T-cell (primary cell): Measurements from ENCODE around the gene PDHA1. TPM values are rescaled to one million over a fixed set of nuclear protein-coding genes. Genes with fewer than 3 reads are reported as not detected.
A peak's percentile ranks its signal among the peaks of the same experiment; 100 is the strongest.

Source experiments
- ATAC-seq, 4 experiments: fragments of 200-7000 bp in 3 of 4; fragments of 150-1000 bp in 1 of 4; cut with Tn5 transposase; replicated peaks in 1 of 4; 1 replicate in 3 of 4; 2 replicates in 1 of 4; pipeline ENCODE4 v1.10.0; 2021; ENCODE audit warnings: moderate library complexity in 3 of 4, mild to moderate bottlenecking in 2 of 4, moderate number of reproducible peaks in 1 of 4
- CTCF ChIA-PET, 2 donors: fragments of 300-600 bp; sonication (Branson Sonifier 250); formaldehyde crosslinking; loops; one replicate each; lab custom pipeline; 2022; ENCODE audit warnings: antibody characterized with exemption in 2 of 2; lab: Charles Lee
- POLR2A ChIA-PET, 2 donors: fragments of 300-600 bp; sonication (Branson Sonifier 250); formaldehyde crosslinking; loops; one replicate each; lab custom pipeline; 2022; ENCODE audit warnings: antibody characterized with exemption in 2 of 2; lab: Charles Lee
- DNase-seq, 35 experiments: peaks; one replicate each; pipeline versions ENCODE4 v3.0.0 to v3.0.0-alpha.2; 2013 to 2023
- H3K27ac ChIP-seq: one replicate; pipeline ENCODE4 v1.5.1; 2013; ENCODE audit warnings: low read length
- H3K27me3 ChIP-seq, 2 experiments: replicated peaks in 1 of 2; 1 replicate in 1 of 2; 2 replicates in 1 of 2; pipeline versions ENCODE4 v1.6.1 to v1.7.0; 2013; ENCODE audit warnings: low read length in 1 of 2, mixed read lengths in 1 of 2; ENCODE audit not compliant: control insufficient read depth in 2 of 2, insufficient read depth in 2 of 2; ENCODE audit errors: extremely low read depth in 1 of 2
- H3K36me3 ChIP-seq, 2 donors: 1 replicate in 1 of 2; 2 replicates in 1 of 2; pipeline versions ENCODE4 v1.6.1 to v1.7.0; 2013; ENCODE audit warnings: low read length in 1 of 2; ENCODE audit not compliant: control insufficient read depth in 2 of 2, insufficient read depth in 1 of 2; ENCODE audit errors: extremely low read depth in 1 of 2
- H3K4me1 ChIP-seq, 2 experiments: 1 replicate in 1 of 2; 2 replicates in 1 of 2; pipeline versions ENCODE4 v1.6.1 to v1.7.0; 2013; ENCODE audit warnings: low read length in 2 of 2, mixed read lengths in 1 of 2; ENCODE audit not compliant: insufficient read depth in 2 of 2, control insufficient read depth in 1 of 2; ENCODE audit errors: extremely low read depth in 1 of 2
- H3K4me3 ChIP-seq, 2 donors: 1 replicate in 1 of 2; 2 replicates in 1 of 2; pipeline versions ENCODE4 v1.5.1 to v1.7.0; 2013; ENCODE audit warnings: mild to moderate bottlenecking in 2 of 2, low read length in 1 of 2, moderate library complexity in 1 of 2; ENCODE audit not compliant: control insufficient read depth in 1 of 2; ENCODE audit errors: extremely low read depth in 1 of 2
- H3K9me3 ChIP-seq: 2 replicates; pipeline ENCODE4 v1.7.0; 2013
- H3K27ac Mint-ChIP-seq, 2 donors: one replicate each; pipeline ENCODE4 v1.8.0; 2020 to 2021; ENCODE audit warnings: mild to moderate bottlenecking in 2 of 2, mixed read lengths in 2 of 2
- H3K27me3 Mint-ChIP-seq, 2 donors: one replicate each; pipeline ENCODE4 v1.8.0; 2021 to 2022; ENCODE audit warnings: mixed read lengths in 2 of 2
- H3K36me3 Mint-ChIP-seq: one replicate; pipeline ENCODE4 v1.8.0; 2021; ENCODE audit warnings: mixed read lengths
- H3K4me1 Mint-ChIP-seq, 3 donors: one replicate each; pipeline ENCODE4 v1.8.0; 2020 to 2022; ENCODE audit warnings: mixed read lengths in 3 of 3, mild to moderate bottlenecking in 1 of 3
- H3K4me3 Mint-ChIP-seq, 3 donors: one replicate each; pipeline ENCODE4 v1.8.0; 2020 to 2022; ENCODE audit warnings: mild to moderate bottlenecking in 3 of 3, mixed read lengths in 3 of 3, moderate library complexity in 3 of 3
- H3K9me3 Mint-ChIP-seq, 3 donors: one replicate each; pipeline ENCODE4 v1.8.0; 2020 to 2022; ENCODE audit warnings: mixed read lengths in 3 of 3
- WGBS: methylation state at CpG from one replicate; pipeline ENCODE4 v1.1.5; 2013; ENCODE audit warnings: missing lambda C conversion rate; ENCODE audit not compliant: insufficient coverage; 5-methylcytosine and 5-hydroxymethylcytosine counted together
- total RNA-seq, 35 experiments: library from RNA in 6 of 35; stranded (reverse) in 6 of 35; fragments of 120-200 nt in 1 of 35; gene quantifications; one replicate each; pipeline versions ENCODE4 v1.2.1 to v1.2.4 and lab custom pipeline; 2013 to 2026

PDHA1 gene
- total RNA-seq, 5 donors from 2014 or later (not counting 1 experiment from before 2014, with no cell fraction given) = 84.0 to 120 (median 114) TPM

GRCh38 chrX:19381326-19381725 lies 37.6 kb downstream of the PDHA1 start:
- ChIA-PET CTCF (interaction anchor here in 1 of 2 donors (0.6 kb wide), 1 partner anchor 306 kb away, joined by 6 read pairs; no protein-coding TSS in a partner anchor), POLR2A (no interaction called here)
- H3K27me3 Mint-ChIP-seq = peaks cover 6 to 15% of the 10 kb centered on the region in 2 donors
- DNase-seq = no peak
- no peak overlapping the region for H3K4me3 ChIP-seq
- H3K27me3 ChIP-seq = peaks cover 0 to 4% of the 10 kb centered on the region in 2 experiments
- no peaks in the 10 kb centered on the region for H3K36me3 Mint-ChIP-seq
- no peak overlapping the region for H3K4me3 Mint-ChIP-seq
- H3K27ac Mint-ChIP-seq = no peak overlapping the region
- no peaks in the 10 kb centered on the region for H3K9me3 ChIP-seq
- H3K4me1 Mint-ChIP-seq = no peaks in the 10 kb centered on the region
- 94% methylated on average over 8 of the region's 9 CpGs for WGBS
- ATAC-seq = no peak
- H3K36me3 ChIP-seq = no peaks in the 10 kb centered on the region
- no peaks in the 10 kb centered on the region for H3K4me1 ChIP-seq
- no peak overlapping the region for H3K27ac ChIP-seq
- H3K9me3 Mint-ChIP-seq = no peaks in the 10 kb centered on the region

DNA sequence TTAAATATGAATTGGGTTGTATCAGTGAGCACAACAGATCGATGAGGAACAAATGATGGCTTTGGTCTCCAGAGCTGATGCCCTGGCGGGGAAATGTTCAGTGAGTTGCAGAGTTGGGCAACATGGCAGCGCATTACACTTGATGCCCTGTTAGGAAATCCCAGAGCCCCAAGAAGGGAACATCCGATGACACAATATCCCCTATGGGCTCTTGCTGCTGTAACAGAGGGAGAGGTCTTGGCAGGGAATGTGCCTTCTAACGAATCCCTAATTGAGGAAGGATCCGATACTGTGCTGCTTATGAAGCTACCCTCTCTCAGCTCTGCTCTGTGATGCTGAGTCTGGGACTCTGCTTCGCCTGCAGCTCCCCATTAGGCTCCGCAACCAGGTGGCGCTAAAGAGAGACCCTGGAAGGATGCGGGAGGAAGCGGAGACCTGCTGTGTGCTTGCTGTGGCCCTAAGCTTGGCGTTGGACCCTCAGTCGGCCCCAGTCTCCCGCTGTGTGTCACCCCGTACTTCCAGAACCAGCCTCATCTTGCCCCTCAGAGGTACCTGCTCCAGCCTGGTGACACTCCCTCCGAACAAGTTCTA lies 38.9 kb downstream of the PDHA1 start:
- H3K27me3 Mint-ChIP-seq = peaks cover 6 to 15% of the 10 kb centered on the region in 2 donors
- Histone ChIP-seq H3K27ac (no peak overlapping the region), H3K4me1 (no peaks in the 10 kb centered on the region), H3K9me3 (no peaks in the 10 kb centered on the region), H3K36me3 (no peaks in the 10 kb centered on the region), H3K4me3 (no peak overlapping the region), H3K27me3 (peaks cover 0 to 4% of the 10 kb centered on the region in 2 experiments)
- H3K27ac Mint-ChIP-seq = no peak overlapping the region
- CTCF ChIA-PET = interaction anchor here (0.6 to 1.0 kb wide), 2 partner anchors 165 to 506 kb away, joined by 3 read pairs; no protein-coding TSS in a partner anchor
- DNase-seq (peak in 32 of 35 experiments; percentile 8 to 61 (median 43)), ATAC-seq (peak; percentile 54 to 82 (median 77))
- POLR2A ChIA-PET = no interaction called here
- H3K36me3 Mint-ChIP-seq = no peaks in the 10 kb centered on the region
- 0% methylated on average over 1 of the region's 16 CpGs for WGBS
- no peaks in the 10 kb centered on the region for H3K4me1 Mint-ChIP-seq
- H3K4me3 Mint-ChIP-seq = no peak overlapping the region
- H3K9me3 Mint-ChIP-seq = no peaks in the 10 kb centered on the region

DNA sequence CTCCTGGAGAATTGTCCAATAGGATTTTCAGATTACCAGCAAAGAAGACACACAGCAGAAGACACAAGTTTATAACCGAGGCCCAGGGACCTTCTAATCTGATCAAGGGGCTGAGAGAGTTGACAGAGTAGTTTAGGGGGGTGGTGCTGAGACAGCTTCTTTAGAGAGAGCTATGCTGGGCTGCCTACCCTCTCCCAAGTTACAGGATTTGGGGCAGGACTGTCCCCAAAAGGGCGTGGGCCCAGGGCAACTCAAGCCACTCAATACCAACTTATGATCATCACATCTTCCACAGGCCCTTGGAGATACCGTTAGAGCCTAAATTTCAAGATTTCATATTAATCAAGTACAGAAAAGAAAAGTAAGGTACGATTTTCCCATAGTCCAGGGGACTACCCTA lies 43.0 kb downstream of the PDHA1 start:
- Histone ChIP-seq H3K27ac (no peak overlapping the region), H3K4me3 (no peak overlapping the region), H3K9me3 (no peaks in the 10 kb centered on the region), H3K27me3 (no peaks in the 10 kb centered on the region), H3K4me1 (no peaks in the 10 kb centered on the region), H3K36me3 (no peaks in the 10 kb centered on the region)
- CTCF ChIA-PET = interaction anchor here in 1 of 2 donors (0.6 kb wide), 1 partner anchor 14 kb away, joined by 4 read pairs; no protein-coding TSS in a partner anchor
- DNase-seq (no peak), ATAC-seq (no peak)
- H3K9me3 Mint-ChIP-seq = no peaks in the 10 kb centered on the region
- H3K4me3 Mint-ChIP-seq = no peak overlapping the region
- WGBS = no CpG with 5 or more reads among the region's 4 CpGs
- peaks cover 2 to 4% of the 10 kb centered on the region in 2 donors for H3K27me3 Mint-ChIP-seq
- H3K27ac Mint-ChIP-seq = no peak overlapping the region
- POLR2A ChIA-PET = no interaction called here
- H3K4me1 Mint-ChIP-seq = no peaks in the 10 kb centered on the region
- no peaks in the 10 kb centered on the region for H3K36me3 Mint-ChIP-seq

DNA sequence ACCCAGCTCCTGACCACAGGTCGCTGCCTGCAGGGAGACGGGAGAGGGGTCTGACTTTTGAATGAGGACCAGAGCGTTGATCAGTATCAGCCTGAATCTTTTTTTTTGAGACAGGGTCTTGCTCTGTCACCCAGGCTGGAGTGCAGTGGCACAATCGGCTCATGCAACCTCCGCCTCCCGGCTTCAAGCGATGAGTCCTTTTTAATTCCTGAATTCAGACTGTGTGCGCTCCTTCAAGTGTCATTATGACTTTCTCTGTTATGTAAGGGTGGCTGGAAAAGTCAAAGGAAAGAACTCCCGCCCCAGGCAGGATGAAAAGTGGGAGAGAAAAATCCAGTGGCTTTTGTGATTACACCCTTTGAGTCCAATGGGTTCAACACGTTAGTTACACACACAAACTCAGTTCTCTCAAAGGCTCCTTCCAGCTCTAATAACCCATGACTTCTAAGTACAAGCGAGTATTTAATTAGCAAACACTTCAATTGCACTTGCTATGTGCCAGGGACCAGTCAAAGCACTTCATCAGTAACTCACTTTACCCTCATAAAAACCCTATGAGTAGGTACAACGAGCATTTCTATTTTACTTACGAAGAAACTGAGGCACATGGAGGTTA lies 44.4 kb downstream of the PDHA1 start:
- Mint-ChIP-seq H3K27me3 (peaks cover 2 to 4% of the 10 kb centered on the region in 2 donors), H3K4me3 (no peak overlapping the region), H3K36me3 (no peaks in the 10 kb centered on the region), H3K9me3 (no peaks in the 10 kb centered on the region), H3K4me1 (no peaks in the 10 kb centered on the region), H3K27ac (no peak overlapping the region)
- H3K4me1 ChIP-seq = no peaks in the 10 kb centered on the region
- CTCF ChIA-PET = no interaction called here
- DNase-seq (no peak), ATAC-seq (no peak)
- H3K27me3 ChIP-seq = no peaks in the 10 kb centered on the region
- H3K4me3 ChIP-seq = no peak overlapping the region
- no peaks in the 10 kb centered on the region for H3K9me3 ChIP-seq
- H3K36me3 ChIP-seq = no peaks in the 10 kb centered on the region
- WGBS = no CpG with 5 or more reads among the region's 13 CpGs
- no peak overlapping the region for H3K27ac ChIP-seq
- POLR2A ChIA-PET = no interaction called here

DNA sequence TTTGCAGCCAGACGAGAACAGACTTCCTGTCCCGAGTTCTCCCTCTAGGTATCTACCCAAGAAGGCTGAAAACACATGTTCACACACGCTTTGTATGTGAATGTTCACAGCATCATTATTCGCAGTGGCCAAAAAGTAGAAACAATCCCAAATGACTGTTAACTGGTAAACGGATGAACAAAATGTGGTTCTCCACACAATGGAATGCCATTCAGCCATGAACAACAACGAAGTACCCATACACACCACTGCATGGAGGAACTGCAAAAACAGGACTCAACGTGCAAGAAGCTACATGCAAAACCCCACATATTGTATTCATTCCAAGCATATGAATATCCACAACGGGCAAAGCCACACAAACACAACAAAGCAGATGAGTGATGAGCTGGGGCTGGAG lies 45.0 kb downstream of the PDHA1 start:
- no peak overlapping the region for H3K27ac ChIP-seq
- H3K36me3 ChIP-seq = no peaks in the 10 kb centered on the region
- no peaks in the 10 kb centered on the region for H3K27me3 ChIP-seq
- H3K4me1 Mint-ChIP-seq = no peaks in the 10 kb centered on the region
- H3K9me3 Mint-ChIP-seq = no peaks in the 10 kb centered on the region
- H3K27ac Mint-ChIP-seq = no peak overlapping the region
- DNase-seq (no peak), ATAC-seq (no peak)
- ChIA-PET CTCF (interaction anchor here in 1 of 2 donors (0.7 kb wide), 1 partner anchor 533 kb away, joined by 8 read pairs; no protein-coding TSS in a partner anchor), POLR2A (no interaction called here)
- peaks cover 2 to 4% of the 10 kb centered on the region in 2 donors for H3K27me3 Mint-ChIP-seq
- no peaks in the 10 kb centered on the region for H3K36me3 Mint-ChIP-seq
- H3K4me1 ChIP-seq = no peaks in the 10 kb centered on the region
- no peaks in the 10 kb centered on the region for H3K9me3 ChIP-seq
- H3K4me3 Mint-ChIP-seq = no peak overlapping the region
- H3K4me3 ChIP-seq = no peak overlapping the region
- WGBS = 79% methylated on average over 3 of the region's 8 CpGs

- no peaks in the 10 kb centered on the region for H3K4me1 ChIP-seq
- WGBS = no CpG with 5 or more reads among the region's 4 CpGs
These were observed 45.6 kb downstream of the PDHA1 start for GRCh38 chrX:19389227-19389845.

More at GRCh38 chrX:19389227-19389845, 45.6 kb downstream of the PDHA1 start:
- POLR2A ChIA-PET = no interaction called here
- H3K9me3 Mint-ChIP-seq = no peaks in the 10 kb centered on the region
- H3K4me1 Mint-ChIP-seq = no peaks in the 10 kb centered on the region
- no peak overlapping the region for H3K4me3 Mint-ChIP-seq
- DNase-seq = no peak
- H3K27ac Mint-ChIP-seq = no peak overlapping the region
- Histone ChIP-seq H3K27me3 (no peaks in the 10 kb centered on the region), H3K36me3 (no peaks in the 10 kb centered on the region), H3K4me3 (no peak overlapping the region), H3K9me3 (no peaks in the 10 kb centered on the region), H3K27ac (no peak overlapping the region)
- H3K36me3 Mint-ChIP-seq = no peaks in the 10 kb centered on the region
- no peaks in the 10 kb centered on the region for H3K27me3 Mint-ChIP-seq
- ATAC-seq = no peak
- CTCF ChIA-PET = interaction anchor here in 1 of 2 donors (0.7 kb wide), 1 partner anchor 532 kb away, joined by 8 read pairs; no protein-coding TSS in a partner anchor
